AG04449 (cell line): ENCODE results near the gene FOSL2.

Experiments used
- CTCF ChIA-PET: fragments of 350-600 bp; formaldehyde crosslinking; extraction: SDS; loops from one replicate; lab custom pipeline; 2021; ENCODE audit warnings: antibody characterized with exemption; lab: Yijun Ruan, JAX
- POLR2A ChIA-PET: fragments of 400-600, 350-600 bp; formaldehyde crosslinking; extraction: SDS; loops from one replicate; lab custom pipeline; 2020; ENCODE audit warnings: antibody characterized with exemption, inconsistent platforms; lab: Yijun Ruan, JAX
- DNase-seq: peaks from one replicate; pipeline ENCODE4 v3.0.0-alpha.2; 2010; ENCODE audit warnings: low read depth, low spot score
- H3K4me3 ChIP-seq: 2 replicates; pipeline ENCODE4 v1.5.1; 2011; ENCODE audit warnings: low read depth, mild to moderate bottlenecking, control low read depth, low read length
- CTCF ChIP-seq: IDR thresholded peaks from one replicate; pipeline ENCODE4 v1.5.1; 2011; ENCODE audit warnings: mild to moderate bottlenecking, moderate library complexity, low read length, control low read depth, inconsistent platforms; ENCODE audit not compliant: insufficient read depth; ENCODE audit errors: missing control alignments

Gene FOSL2

GRCh38 chr2:28359222-28360057 is 33.2 kb upstream of the FOSL2 start:
- H3K4me3 ChIP-seq: no peak overlapping the region
- no peak for TF ChIP-seq CTCF
- ChIA-PET CTCF (no interaction called here), POLR2A (no interaction called here)
- no peak for DNase-seq

- ChIA-PET POLR2A (no interaction called here), CTCF (interaction anchor here (1.1 kb wide), 1 partner anchor 10 kb away, joined by 3 read pairs; no protein-coding TSS in a partner anchor)
- no peak for TF ChIP-seq CTCF
- no peak for DNase-seq
- no peak overlapping the region for H3K4me3 ChIP-seq
Observed at GRCh38 chr2:28360058-28360717, 32.5 kb upstream of the FOSL2 start.

GRCh38 chr2:28360718-28361293 is 31.9 kb upstream of the FOSL2 start:
- no peak overlapping the region for H3K4me3 ChIP-seq
- ChIA-PET POLR2A (no interaction called here), CTCF (interaction anchor here (1.1 kb wide), 1 partner anchor 9 kb away, joined by 3 read pairs; no protein-coding TSS in a partner anchor)
- TF ChIP-seq CTCF: no peak
- no peak for DNase-seq

GRCh38 chr2:28361991-28362710 is 30.5 kb upstream of the FOSL2 start:
- no peak overlapping the region for H3K4me3 ChIP-seq
- no peak for TF ChIP-seq CTCF
- CTCF ChIA-PET: no interaction called here
- no peak for DNase-seq
- POLR2A ChIA-PET: no interaction called here

GRCh38 chr2:28362991-28363521 is 29.6 kb upstream of the FOSL2 start:
- CTCF ChIA-PET: no interaction called here
- no peak overlapping the region for H3K4me3 ChIP-seq
- no peak for TF ChIP-seq CTCF
- POLR2A ChIA-PET: no interaction called here
- DNase-seq: no peak
